ENCODE measurements around the gene HIF3A. TPM values are rescaled to one million over a fixed set of nuclear protein-coding genes. Genes with fewer than 3 reads are reported as not detected.

HIF3A gene
- polyA plus RNA-seq, 2 of the 4 experiments (the other 2 are of a cell fraction) = not detected

GRCh38 chr19:46250076-46250735, 46.6 kb upstream of the HIF3A start (continued):
- TF ChIP-seq ATOH8 (CRISPR knock-in tag; IDR thresholded peaks at IDR 0.05; ENCODE audit: low read depth) = no peak

GRCh38 chr19:46251416-46251815, 45.4 kb upstream of the HIF3A start:
- WGBS (ENCODE audit: missing lambda C conversion rate) = 54% methylated on average over 5 of the region's 5 CpGs
- ATAC-seq (no peak), DNase-seq (ENCODE audit: low read depth in 1 of 2, low spot score in 1 of 2) (no peak), FAIRE-seq (no peak)
- CTCF ChIA-PET = interaction anchor here (0.8 to 3.4 kb wide), 5 partner anchors 15 to 174 kb away, joined by 3 to 16 read pairs (median 3); no protein-coding TSS in a partner anchor
- TF ChIP-seq E2F6 (IDR thresholded peaks at IDR 0.05; ENCODE audit: borderline replicate concordance, low read depth) = no peak
- no peak for TF ChIP-seq ZSCAN20 (CRISPR knock-in tag; IDR thresholded peaks at IDR 0.05)
- no peak for TF ChIP-seq POLR2A (IDR thresholded peaks at IDR 0.05; ENCODE audit: low read length)
- TF ChIP-seq ATOH8 (CRISPR knock-in tag; IDR thresholded peaks at IDR 0.05; ENCODE audit: low read depth) = no peak
- no peak for TF ChIP-seq CHD4 (IDR thresholded peaks at IDR 0.05; ENCODE audit: borderline replicate concordance)
- TF ChIP-seq HES2 (IDR thresholded peaks at IDR 0.05) = no peak
- TF ChIP-seq JUN (IDR thresholded peaks at IDR 0.05) = no peak
- no peak for TF ChIP-seq FOSL2 (IDR thresholded peaks at IDR 0.05)
- no peak for TF ChIP-seq FOSL2 (CRISPR knock-in tag; IDR thresholded peaks at IDR 0.05)
- TF ChIP-seq CTCF (IDR thresholded peaks at IDR 0.05) = no peak
- no peak for TF ChIP-seq ZC3H11A (IDR thresholded peaks at IDR 0.05)
- no peak for TF ChIP-seq ESRRA (IDR thresholded peaks at IDR 0.05; ENCODE audit: borderline replicate concordance, low read length)
- TF ChIP-seq FOSB (CRISPR knock-in tag; IDR thresholded peaks at IDR 0.05) = no peak
- TF ChIP-seq TP53 (CRISPR knock-in tag; IDR thresholded peaks at IDR 0.05) = no peak
- TF ChIP-seq MAFK (IDR thresholded peaks at IDR 0.05; ENCODE audit: partially characterized antibody) = no peak
- Histone ChIP-seq H3K4me2 (no peak overlapping the region), H3K4me3 (no peak overlapping the region), H3K9me3 (no peaks in the 10 kb centered on the region), H3K4me1 (no peaks in the 10 kb centered on the region), H3K27ac (no peak overlapping the region)
- POLR2A ChIA-PET = no interaction called here

GRCh38 chr19:46254776-46255175, 42.1 kb upstream of the HIF3A start:
- H3K4me3 ChIP-seq = no peak overlapping the region
- no peak for DNase-seq (ENCODE audit: low read depth in 1 of 2, low spot score in 1 of 2)

More at GRCh38 chr19:46254776-46255175, 42.1 kb upstream of the HIF3A start:
- 67% methylated on average over 4 of the region's 4 CpGs for WGBS (ENCODE audit: missing lambda C conversion rate)
- Histone ChIP-seq H3K4me1 (peaks cover 21% of the 10 kb centered on the region), H3K27ac (no peak overlapping the region), H3K4me2 (no peak overlapping the region), H3K9me3 (no peaks in the 10 kb centered on the region)
- CTCF ChIA-PET = interaction anchor here (1.0 to 2.4 kb wide), 9 partner anchors 10 to 254 kb away, joined by 3 to 14 read pairs (median 5); partner anchors contain the start of gene IGFL1
- TF ChIP-seq MYC (IDR thresholded peaks at IDR 0.05; ENCODE audit: borderline replicate concordance, low read length) (no peak), SMC3 (IDR thresholded peaks at IDR 0.05) (no peak), RARB (CRISPR knock-in tag; IDR thresholded peaks at IDR 0.05) (no peak), JUNB (IDR thresholded peaks at IDR 0.05) (no peak), PHF8 (IDR thresholded peaks at IDR 0.05; ENCODE audit: borderline replicate concordance, low read depth) (no peak), ZNF302 (CRISPR knock-in tag; IDR thresholded peaks at IDR 0.05) (no peak), MAFK (IDR thresholded peaks at IDR 0.05; ENCODE audit: partially characterized antibody) (no peak), ELK1 (IDR thresholded peaks at IDR 0.05; ENCODE audit: low read depth, low read length) (no peak), KDM5A (IDR thresholded peaks at IDR 0.05) (no peak), MAZ (IDR thresholded peaks at IDR 0.05; ENCODE audit: borderline replicate concordance, low read depth, low read length) (no peak), RFX5 (IDR thresholded peaks at IDR 0.05) (no peak)
- ATAC-seq (no peak), FAIRE-seq (no peak)
- POLR2A ChIA-PET = no interaction called here

All from A549 (cell line).